HTR-8/SVneo (cell line): ENCODE results near the gene CCL7.

ENCODE experiments used
- DNase-seq: peaks from one replicate; pipeline ENCODE4 v3.0.0; 2011; ENCODE audit warnings: low spot score, mixed read lengths; ENCODE audit not compliant: insufficient read length
- FAIRE-seq: peaks from 2 replicates; lab custom pipeline; 2011; peaks lifted over from hg19 to GRCh38; lab: Jason Lieb, UNC

The CCL7 gene

DNA sequence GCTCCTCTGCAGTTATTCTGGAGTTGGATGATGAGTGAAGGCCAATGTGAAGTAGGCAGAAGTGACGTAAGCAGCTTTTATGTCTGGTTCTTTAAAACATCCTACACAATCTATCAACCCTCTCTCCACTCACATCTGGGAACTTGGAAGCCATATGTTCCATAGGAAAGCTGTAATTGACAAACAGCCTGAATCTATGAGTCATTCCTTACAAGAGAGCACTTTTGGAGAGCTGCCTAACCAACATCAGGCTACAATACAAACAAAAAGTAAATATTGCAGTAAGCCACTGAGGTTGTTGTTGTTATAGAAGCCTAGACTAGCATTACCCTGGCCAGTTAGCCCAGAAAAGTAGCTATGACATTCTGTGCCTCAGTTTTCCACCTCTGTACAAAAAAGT, 5.9 kb downstream of the CCL7 start:
- DNase-seq, result no peak
- FAIRE-seq, result no peak

DNA sequence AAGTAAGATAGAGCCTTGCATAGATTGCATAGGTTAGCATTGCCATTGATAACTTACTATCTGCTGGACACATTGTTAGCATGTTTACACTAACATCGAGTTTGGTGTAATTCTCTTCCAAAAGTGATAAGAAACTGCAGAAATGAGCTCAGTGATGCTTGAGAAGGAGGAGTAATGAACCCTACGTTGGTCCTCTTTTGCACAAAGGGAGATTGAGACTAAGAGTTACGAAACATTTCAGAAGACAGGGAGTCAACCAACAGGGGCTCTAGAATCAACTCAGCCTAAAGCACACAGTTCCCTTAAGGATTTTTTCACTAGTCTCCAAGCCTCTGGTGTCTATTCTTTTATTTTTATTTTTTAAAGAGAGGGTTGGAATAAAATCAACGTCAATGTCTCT, 6.8 kb downstream of the CCL7 start:
- DNase-seq (no peak), FAIRE-seq (no peak)

DNA sequence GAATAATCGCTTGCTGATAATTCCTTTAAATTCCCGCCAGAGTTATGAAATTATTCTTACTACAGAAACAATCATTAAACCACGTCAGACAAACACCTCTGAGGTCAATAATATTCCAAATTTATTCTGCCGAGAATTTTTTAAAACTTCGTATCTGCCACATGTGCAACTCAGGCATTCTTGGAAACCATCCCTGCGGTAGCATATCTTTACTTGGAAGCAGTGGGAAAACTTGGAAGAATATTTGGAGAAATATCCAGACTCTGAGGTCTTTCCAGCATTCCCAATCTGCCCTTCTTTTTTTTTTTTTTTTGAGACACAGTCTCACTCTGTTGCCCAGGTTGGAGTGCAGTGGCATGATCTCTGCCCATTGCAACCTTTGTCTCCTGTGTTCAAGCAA, 13.6 kb downstream of the CCL7 start:
- FAIRE-seq, result no peak
- no peak for DNase-seq

DNA sequence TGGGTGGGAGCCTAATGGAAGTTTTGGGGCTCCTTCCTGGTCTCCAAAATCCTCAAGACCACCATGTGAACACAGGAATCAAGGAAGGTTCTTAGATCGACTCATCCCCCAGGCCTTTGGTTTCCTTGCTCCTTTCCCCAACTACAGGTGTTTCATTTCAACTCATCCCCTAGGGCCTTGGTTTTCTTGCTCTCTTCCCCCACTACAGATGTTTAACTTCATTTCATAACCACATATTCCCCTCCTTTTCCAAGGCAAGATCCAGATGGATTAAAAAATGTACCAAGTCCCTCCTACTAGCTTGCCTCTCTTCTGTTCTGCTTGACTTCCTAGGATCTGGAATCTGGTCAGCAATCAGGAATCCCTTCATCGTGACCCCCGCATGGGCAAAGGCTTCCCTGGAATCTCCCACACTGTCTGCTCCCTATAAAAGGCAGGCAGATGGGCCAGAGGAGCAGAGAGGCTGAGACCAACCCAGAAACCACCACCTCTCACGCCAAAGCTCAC, 15.3 kb downstream of the CCL7 start, which contains the start of gene CCL11:
Gene CCL11, plus strand, starts transcription at position 457 of the 507 bp plus-strand sequence. CDS start 67 bp downstream, outside the sequence.
- FAIRE-seq, result no peak
- no peak for DNase-seq

DNA sequence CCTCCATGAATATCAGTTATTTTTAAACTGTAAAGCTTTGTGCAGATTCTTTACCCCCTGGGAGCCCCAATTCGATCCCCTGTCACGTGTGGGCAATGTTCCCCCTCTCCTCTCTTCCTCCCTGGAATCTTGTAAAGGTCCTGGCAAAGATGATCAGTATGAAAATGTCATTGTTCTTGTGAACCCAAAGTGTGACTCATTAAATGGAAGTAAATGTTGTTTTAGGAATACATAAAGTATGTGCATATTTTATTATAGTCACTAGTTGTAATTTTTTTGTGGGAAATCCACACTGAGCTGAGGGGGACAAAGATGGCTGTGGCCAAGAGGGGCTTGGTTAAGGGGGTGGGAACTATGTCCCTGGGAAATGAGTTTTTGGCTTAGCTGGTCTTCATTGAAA, 17.9 kb downstream of the CCL7 start:
- no peak for FAIRE-seq
- DNase-seq, result no peak

DNA sequence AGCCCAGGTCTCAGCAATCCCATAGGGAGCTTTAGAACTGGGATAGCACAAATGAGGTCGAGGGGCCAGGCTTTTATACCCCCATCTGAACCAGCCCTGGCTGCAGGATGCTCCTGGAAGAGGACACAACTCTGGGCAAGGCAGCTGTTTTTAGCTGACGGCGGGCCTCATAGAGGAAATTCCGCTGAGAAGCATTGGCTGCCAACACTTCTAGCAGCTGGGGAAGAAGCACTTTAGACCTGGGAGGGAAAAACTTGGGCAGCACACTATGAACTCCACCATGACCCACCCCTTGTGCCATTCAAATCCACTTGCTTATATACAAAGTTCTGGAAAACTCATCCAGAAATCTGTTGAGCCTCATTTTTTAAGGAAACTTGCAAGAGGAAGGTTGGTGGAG, 20.6 kb downstream of the CCL7 start:
- DNase-seq, result no peak
- FAIRE-seq, result no peak

DNA sequence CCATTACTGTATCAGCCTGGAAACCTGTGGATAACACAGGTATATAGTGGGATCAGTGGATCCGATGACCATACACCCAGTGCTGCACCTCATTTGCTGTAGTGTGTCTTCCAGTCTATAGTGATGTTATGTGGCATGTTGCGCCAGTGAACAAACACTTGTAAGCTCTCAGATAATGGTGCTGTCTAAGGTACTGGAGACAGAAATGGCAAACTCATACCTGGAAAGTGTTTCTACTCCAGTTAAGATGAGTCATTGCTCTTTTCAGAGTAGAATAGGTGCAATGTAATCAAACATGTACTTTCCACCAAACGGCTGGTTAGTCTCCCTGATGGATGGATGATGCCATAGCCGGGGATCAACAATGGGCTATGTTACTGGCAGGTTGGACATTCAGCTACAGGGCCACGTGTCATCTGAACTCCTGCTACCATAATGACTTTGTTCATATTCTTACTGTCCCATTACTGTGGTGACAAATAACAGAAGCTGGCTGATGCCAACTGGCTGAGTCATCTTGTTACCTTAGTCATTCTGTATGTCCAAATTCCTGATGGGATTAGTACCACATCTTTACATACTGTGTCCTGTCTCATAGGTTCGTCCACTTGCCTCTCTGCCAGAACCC, 21.8 kb downstream of the CCL7 start:
- DNase-seq (no peak), FAIRE-seq (no peak)

DNA sequence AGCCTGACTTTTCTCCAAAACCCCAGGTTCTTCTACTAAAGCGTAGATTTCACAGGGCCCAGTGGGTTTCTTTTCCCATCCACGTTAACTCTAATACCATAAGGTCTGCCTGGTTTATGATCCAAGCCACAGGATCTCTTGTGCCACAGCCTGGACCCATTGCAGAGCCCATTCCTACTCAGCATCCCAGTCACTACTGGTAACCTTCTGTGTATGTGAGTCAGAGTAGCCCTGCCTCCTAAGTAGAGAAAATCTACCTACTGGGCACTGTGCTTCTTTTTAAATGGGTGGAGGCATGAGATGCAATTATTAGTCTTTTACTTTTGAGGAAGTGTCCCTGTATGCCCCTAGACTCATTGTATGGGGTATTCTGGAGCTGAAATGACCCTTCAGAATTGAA, 29.0 kb downstream of the CCL7 start:
- no peak for FAIRE-seq
- DNase-seq, result no peak

DNA sequence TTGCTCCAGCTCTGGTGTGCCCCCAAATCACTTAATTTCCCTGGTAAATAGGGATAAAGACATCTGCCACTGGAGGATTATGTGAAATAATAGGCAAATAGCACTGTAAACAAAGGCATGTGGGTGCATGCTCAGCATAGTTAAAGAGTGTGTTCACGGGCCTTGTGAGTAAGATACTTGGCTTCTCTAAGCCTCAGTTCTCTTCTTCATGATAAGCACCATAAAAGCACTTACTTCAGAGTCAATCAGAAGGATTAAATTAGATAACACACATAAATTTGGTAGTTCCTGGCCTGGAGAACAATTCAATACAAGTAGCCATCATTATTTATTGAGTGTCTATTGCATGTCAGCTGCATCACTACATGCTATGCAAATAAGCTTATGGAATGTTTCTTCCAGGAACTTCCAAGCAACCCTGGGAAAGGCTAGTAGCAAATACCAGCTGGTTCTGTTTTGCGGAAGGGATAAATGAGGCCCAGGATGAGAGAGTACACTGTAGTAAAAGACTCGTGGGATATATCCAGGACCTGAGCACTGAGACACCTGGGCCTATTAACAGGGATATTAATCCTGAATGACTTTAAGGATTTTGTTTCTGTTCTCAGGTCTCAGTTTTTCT, 30.0 kb downstream of the CCL7 start:
- FAIRE-seq (no peak), DNase-seq (no peak)

DNA sequence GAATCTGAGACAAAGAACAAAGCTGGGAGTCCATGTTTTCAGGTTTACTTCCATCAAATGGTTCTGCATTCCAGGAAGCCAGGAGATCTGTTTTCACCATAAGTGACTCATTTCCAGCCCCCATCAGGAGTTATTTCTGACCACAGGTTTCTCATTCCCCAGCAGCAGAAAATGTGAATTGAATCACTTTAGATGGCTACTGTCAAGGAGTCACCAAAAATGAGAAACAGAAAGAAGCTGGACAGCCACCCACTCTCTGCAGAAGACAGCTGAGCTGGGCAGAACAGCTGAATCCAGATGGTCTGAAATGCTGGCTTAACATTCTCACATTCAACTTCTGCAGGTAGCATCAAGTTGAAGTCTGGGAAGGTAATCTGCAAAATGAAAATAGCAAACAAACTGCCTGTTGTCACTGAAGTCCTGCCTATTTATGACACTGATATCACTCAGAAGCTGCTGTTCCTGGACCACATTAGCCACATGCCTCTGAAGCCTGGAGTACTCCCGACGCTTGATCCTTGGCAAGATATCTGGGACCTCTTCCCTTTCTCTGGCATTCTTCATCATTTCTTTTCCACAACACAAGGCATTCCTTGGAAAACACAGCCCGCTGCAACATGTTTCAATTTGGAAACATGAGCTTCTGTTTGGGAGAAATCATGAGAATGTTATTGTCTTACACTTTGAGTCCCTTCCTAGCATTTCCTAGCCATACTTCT, 30.8 kb downstream of the CCL7 start:
- DNase-seq, result no peak
- no peak for FAIRE-seq

DNA sequence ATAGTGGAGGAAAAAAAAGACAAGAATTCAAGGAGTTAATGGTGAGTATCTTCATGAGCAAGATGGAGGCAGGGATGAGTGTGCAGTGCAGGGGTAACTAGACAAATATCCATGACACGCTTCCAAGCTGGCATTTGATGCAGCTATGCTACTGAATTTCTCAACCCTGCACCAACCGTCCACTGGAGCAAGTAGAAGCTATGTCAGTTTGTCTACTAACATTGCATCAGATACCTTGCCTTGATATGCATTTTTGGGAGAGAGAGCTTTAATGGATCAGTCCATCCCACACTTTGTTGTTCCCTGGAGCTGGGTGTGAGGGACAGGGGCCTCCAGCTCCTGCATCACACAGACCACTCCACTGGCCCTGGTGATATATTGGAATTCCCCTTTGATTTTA, 32.0 kb downstream of the CCL7 start:
- no peak for FAIRE-seq
- DNase-seq, result no peak

DNA sequence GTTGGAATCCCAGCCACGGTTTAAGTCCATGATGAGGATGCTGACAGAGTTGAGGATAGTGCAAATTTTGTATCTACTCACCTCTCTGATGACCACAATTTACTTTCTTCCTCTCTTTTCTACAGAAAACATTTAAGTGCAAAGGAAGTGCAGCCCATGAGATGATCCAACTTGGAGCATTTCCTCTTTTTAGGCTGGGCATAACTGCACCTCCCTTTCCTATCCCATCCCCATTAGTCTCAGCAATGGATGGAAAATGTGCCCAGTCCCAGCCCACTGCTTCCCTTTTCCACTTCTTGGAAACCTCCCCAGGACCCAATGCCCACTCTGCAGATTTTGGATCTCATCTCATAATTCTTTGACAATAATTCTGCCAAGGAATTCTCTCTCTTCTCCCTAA, 32.6 kb downstream of the CCL7 start:
- FAIRE-seq (no peak), DNase-seq (no peak)

DNA sequence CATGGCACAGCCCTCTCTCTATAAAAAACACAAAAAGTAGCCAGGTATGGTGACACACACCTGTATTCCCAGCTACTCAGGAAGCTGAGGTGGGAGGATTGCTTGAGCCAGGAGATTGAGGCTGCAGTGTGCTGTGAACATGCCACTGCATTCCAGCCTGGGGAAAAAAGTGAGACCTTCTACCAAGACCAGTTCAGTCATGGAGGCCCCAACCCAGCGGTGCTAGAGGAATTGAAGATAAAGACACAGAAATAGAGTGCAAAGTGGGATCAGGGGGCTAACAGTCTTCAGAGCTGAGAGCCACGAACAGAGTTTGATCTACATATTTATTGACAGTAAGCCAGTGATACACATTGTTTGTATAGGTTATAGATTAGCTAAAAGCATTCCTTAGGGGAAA, 33.6 kb downstream of the CCL7 start:
- DNase-seq (no peak), FAIRE-seq (no peak)

DNA sequence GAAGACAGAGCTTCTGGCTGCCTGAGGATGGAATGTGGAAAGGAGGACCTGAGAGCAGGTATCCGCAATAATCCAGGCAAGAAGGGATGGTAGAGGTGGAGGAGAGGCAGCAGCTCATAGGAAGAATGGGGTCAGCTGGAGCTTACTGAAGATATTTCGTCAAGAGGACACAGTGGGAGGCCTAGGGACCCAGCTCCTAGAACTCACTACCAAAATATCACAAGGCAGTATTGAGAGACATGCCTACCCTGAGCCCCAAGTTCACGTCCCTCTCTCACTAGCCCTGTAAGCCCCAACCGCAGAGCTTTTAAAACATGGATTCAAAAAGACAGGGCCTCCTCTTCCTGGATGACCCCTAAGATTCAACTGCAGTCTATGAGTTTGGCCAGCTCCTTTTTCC, 35.0 kb downstream of the CCL7 start:
- no peak for FAIRE-seq
- DNase-seq, result no peak

DNA sequence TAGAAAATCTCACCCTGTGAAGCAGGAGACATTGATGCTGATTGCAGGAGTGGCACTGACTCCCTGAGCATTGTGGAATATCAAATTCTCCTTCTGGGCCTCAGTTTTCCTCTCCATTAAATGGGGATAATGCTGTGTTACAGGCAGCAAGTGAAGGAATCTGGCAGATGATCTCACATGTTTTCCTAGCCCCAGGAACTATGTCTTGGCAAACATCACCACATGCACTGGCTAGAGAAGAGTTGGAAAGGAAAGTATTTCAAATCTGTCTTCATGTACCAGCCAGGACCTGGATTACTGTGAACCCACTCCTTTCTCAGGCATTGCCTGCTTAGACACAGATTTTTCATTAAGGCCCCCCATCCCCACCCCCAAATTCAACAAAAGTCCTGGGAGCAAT, 35.6 kb downstream of the CCL7 start:
- FAIRE-seq, result no peak
- DNase-seq, result no peak

DNA sequence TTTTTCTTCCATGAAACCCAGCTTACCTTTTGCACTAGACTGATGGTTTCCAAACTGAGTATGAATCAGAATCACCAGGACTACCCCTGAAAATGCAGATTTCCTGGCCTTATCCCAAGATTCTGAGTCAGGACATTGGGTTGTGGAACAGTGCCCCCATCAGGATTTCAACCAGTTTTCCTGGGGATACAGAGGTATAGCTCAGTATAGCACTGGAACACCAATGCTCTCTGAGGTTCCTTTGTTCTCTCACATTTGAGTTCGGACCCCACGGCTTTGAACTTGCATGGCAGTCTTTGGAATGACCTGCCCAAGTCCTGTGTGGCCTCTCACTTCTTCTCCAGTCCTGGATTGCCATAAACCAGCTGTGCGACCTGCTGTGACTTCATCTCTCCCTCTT, 36.4 kb downstream of the CCL7 start:
- DNase-seq, result no peak
- no peak for FAIRE-seq

DNA sequence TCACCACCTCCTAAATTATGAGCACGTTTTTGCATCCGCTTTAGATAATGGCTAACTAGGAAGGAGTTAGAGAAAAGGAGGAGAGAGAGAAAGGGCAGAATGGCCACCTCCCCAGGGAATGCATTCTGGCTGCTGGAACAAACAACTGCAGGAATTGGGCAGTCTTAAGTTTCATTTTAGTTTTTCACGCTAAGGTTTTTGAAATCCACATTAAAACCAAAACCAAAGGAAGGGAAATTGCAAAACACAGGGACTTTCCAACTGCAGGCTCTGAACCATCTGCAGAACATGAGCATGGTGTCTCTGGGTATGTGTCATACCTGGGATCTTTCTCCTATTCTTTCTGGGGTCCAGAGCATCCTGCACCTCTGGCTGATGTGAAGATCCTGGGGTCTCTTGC, 37.1 kb downstream of the CCL7 start:
- FAIRE-seq, result no peak
- DNase-seq, result no peak

DNA sequence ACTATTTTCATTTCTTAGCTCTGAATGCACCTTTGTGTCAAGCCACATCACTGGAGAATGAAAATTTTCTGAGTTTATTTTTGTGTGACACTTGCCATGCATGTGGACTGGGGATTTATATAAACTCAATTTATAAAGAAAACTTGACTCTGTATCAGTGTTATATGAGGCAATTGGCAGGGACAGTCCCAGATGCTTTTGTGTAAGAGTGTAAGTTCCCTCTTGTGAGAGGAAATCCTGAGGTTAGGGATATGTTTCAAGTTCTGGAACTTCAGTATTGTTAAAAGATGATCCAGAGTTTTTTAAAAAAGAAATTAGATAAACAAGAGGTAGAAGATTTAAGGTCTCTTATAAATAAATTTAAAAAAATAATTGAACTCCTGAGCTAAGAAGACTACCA, 38.4 kb downstream of the CCL7 start:
- DNase-seq, result no peak
- no peak for FAIRE-seq

DNA sequence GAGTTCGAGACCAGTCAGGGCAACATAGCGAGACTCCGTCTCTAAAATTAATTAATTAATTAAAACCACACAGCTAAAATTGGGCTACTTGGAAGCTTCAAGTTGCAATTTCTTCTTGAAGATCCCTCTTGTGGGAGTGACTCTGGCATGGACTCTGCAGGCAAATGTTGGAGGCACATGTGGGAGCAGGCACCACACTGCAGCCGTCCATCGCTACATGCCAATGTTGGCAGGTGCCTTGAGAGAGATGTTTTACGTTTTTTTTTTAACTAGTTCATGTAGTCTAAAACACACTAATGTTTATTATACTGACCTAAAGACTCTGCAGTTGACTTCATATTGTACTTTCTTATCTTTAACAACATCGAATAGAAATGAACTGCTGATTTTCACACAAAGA, 41.3 kb downstream of the CCL7 start:
- FAIRE-seq (no peak), DNase-seq (no peak)

DNA sequence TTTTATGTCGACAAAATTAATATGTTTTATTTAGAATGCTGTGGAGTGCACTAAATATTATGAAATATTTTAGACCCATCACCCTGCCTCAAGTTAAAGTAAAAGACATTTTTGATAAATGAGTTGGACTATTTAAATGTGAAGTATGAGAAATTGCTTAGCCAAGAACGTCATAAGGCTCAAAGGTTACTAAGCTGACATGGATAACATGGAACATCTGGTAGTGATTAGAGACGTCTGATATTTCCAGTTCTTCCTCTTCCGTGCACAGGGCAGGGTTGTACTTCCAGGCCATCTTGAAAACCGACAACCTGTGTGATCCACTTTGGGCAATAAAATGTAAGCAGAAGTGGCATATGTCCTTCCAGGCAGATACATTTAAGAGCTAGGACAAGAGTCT, 42.1 kb downstream of the CCL7 start:
- DNase-seq (no peak), FAIRE-seq (no peak)

DNA sequence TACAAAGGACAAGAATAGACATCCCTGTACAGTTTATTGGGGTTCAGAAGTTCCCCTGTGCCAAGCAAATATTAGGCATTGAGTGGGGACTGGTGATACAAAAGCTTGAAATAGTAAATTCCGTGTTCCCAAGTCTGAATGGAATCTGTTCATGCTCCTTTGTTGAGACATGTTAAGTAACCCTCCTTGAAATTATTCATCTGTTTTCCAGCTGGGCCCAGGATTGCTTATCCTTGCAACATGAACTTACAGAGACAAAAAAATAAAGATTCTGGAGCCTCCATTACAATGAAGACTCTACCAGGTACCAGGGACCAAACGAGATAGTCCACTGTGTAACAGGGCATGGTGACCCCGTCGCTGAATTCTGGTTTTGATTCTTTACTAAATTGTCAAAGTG, 43.1 kb downstream of the CCL7 start:
- no peak for FAIRE-seq
- no peak for DNase-seq

DNA sequence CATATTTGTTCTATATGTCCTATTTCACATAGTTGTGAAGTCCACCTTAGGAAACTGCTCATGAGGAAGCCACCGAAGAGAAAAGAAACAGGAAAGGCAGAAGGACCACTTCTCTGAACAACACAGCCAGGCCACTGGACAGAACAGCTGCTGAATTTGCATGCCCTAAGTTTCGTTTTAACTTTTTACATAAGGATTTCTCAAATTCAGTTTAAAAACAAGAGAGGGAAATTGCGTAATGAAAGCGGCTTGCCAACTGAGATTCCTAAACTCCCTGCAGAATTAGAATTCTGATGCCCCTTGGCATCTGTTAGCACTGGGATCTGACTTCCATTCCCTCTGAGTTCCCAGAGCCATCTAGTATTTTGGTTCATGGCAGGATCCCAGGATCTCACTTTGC, 44.3 kb downstream of the CCL7 start:
- DNase-seq (no peak), FAIRE-seq (no peak)
